OCI-LY7 (cell line): ENCODE data around the gene DCHS1. TPM values are rescaled to one million over a fixed set of nuclear protein-coding genes. Genes with fewer than 3 reads are reported as not detected.

Source experiments
- BruUV-seq: library from RNA; stranded (reverse); fragments of 400-500 nt; replicated peaks from 2 replicates; lab custom pipeline; 2021; lab: Mats Ljungman, UMichigan
- CTCF ChIA-PET: fragments of 300-600 bp; sonication (Branson Sonifier 250); formaldehyde crosslinking; loops from one replicate; lab custom pipeline; 2022; ENCODE audit warnings: antibody characterized with exemption; ENCODE audit not compliant: unreplicated experiment; lab: Charles Lee
- POLR2A ChIA-PET: fragments of 300-600 bp; sonication (Branson Sonifier 250); formaldehyde crosslinking; loops from one replicate; lab custom pipeline; 2022; ENCODE audit warnings: antibody characterized with exemption; lab: Charles Lee
- DNase-seq: peaks from one replicate; pipeline ENCODE4 v3.0.0-alpha.2; 2015; ENCODE audit warnings: low spot score
- H2AFZ ChIP-seq: fragments of 200-600 bp; sonication (generic), shearing (Covaris generic); 2 replicates; pipeline ENCODE4 v1.6.1; 2014; ENCODE audit warnings: mild to moderate bottlenecking, antibody characterized with exemption, low read length, moderate library complexity
- H3K27ac ChIP-seq: fragments of 200-600 bp; sonication (generic); 2 replicates; pipeline ENCODE4 v1.5.1; 2014; ENCODE audit warnings: mixed run types, low read depth, mild to moderate bottlenecking, moderate library complexity, low read length, inconsistent platforms; ENCODE audit not compliant: poor library complexity, severe bottlenecking
- H3K36me3 ChIP-seq: fragments of 200-600 bp; sonication (generic); 2 replicates; pipeline ENCODE4 v1.6.1; 2014; ENCODE audit warnings: mild to moderate bottlenecking, antibody characterized with exemption, low read length, moderate library complexity, mixed read lengths; ENCODE audit not compliant: insufficient read depth
- H3K4me1 ChIP-seq: fragments of 200-600 bp; sonication (generic); 2 replicates; pipeline ENCODE4 v1.5.1; 2014; ENCODE audit warnings: mild to moderate bottlenecking, low read length; ENCODE audit not compliant: insufficient read depth, poor library complexity, severe bottlenecking
- H3K4me2 ChIP-seq: fragments of 200-600 bp; sonication (generic); 2 replicates; pipeline ENCODE4 v1.6.1; 2014; ENCODE audit warnings: mild to moderate bottlenecking, low read length
- H3K4me3 ChIP-seq: fragments of 200-600 bp; sonication (generic); 2 replicates; pipeline ENCODE4 v1.5.1; 2014; ENCODE audit warnings: mild to moderate bottlenecking, low read depth, low read length; ENCODE audit not compliant: poor library complexity, severe bottlenecking
- H3K79me2 ChIP-seq: fragments of 200-600 bp; sonication (generic); 2 replicates; pipeline ENCODE4 v1.6.1; 2016; ENCODE audit warnings: low read depth, mild to moderate bottlenecking, low read length, moderate library complexity, mixed read lengths; ENCODE audit not compliant: insufficient read depth
- H3K9me2 ChIP-seq: fragments of 200-600 bp; sonication (generic); 2 replicates; pipeline ENCODE4 v1.6.1; 2016; ENCODE audit warnings: mild to moderate bottlenecking, low read length, mixed read lengths; ENCODE audit not compliant: insufficient read depth
- H3K9me3 ChIP-seq: fragments of 200-600 bp; sonication (generic); 2 replicates; pipeline ENCODE4 v1.6.1; 2014; ENCODE audit warnings: mild to moderate bottlenecking, mixed run types, low read length, mixed read lengths
- H4K20me1 ChIP-seq: fragments of 200-600 bp; sonication (generic); 2 replicates; pipeline ENCODE4 v1.6.1; 2014; ENCODE audit warnings: mild to moderate bottlenecking, antibody characterized with exemption, low read length, moderate library complexity, mixed read lengths; ENCODE audit not compliant: insufficient read depth
- EZH2phosphoT487 ChIP-seq: fragments of 200-600 bp; sonication (generic); IDR thresholded peaks from 2 replicates; pipeline ENCODE4 v1.6.1; 2018; ENCODE audit warnings: low read depth, borderline replicate concordance, mild to moderate bottlenecking, mixed run types, antibody characterized with exemption, low read length, moderate library complexity, mixed read lengths
- intact Hi-C: fragments of 100-400 bp; cut with micrococcal nuclease; formaldehyde crosslinking; loops from one replicate; pipeline ENCODE4 v1.10.0; 2022; ENCODE audit not compliant: unreplicated experiment
- total RNA-seq, 2 experiments: library from RNA; depleted of rRNA in 1 of 2; stranded (reverse); fragments of >200 nt in 1 of 2; shearing (Covaris generic) in 1 of 2; gene quantifications; 2 replicates each; pipeline ENCODE4 v1.2.3, GENCODE V29; 2014 to 2022
- TF ChIP-seq, protein P1 (sequence below): fragments of 200-600 bp; sonication (generic); conservative IDR thresholded peaks from 2 replicates; pipeline ENCODE4 v1.5.1; 2014; ENCODE audit warnings: mild to moderate bottlenecking, antibody characterized with exemption, low read length, moderate library complexity, mixed read lengths

The DCHS1 gene
- total RNA-seq, 2 experiments from 2014 or later, result 0.67 to 1.1 TPM

DNA sequence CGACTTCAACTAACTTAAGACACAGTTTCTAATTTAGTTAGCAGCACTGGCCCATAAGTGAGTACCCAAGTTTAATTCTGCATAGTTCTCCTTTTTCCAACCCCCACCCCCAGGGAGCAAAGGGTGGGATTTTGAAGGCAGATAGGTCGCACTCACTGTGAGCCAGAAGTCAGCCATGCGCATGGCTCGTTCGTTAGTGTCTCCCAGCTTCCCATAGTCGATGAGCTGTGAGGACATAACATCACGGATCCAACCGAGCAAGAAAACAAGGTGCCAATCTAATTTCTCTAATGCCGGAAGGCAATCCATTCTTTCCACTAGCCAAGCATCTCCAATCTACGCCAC lies 27.0 kb upstream of the DCHS1 start:
- TSS peak; percentile 75 for BruUV-seq
- peaks cover 18% of the 10 kb centered on the region for H4K20me1 ChIP-seq
- H3K36me3 ChIP-seq, result peaks cover 34% of the 10 kb centered on the region
- H3K4me3 ChIP-seq, result peak overlapping the region; percentile 85
- ChIA-PET POLR2A (interaction anchor here (0.7 to 3.1 kb wide), 12 partner anchors 10 to 328 kb away, joined by 3 to 22 read pairs (median 5); partner anchors contain the start of genes ARFIP2, ILK, TAF10 and TIMM10B), CTCF (interaction anchor here (1.0 to 1.9 kb wide), 4 partner anchors 64 to 245 kb away, joined by 4 to 7 read pairs (median 6); partner anchors contain the start of gene TAF10)
- H3K79me2 ChIP-seq, result peaks cover 30% of the 10 kb centered on the region
- intact Hi-C loops, result loop anchor here (2.0 to 10.0 kb wide), 3 partner anchors 244 to 448 kb away; partner anchors contain the start of genes CNGA4, FHIP1B and ZNF215
- peak overlapping the region; percentile 57 for H3K27ac ChIP-seq
- H3K9me3 ChIP-seq, result no peaks in the 10 kb centered on the region
- H2AFZ ChIP-seq, result peak overlapping the region; percentile 39; the same call in 1 of the 2 replicates
- DNase-seq, result peak; percentile 37
- TF ChIP-seq EZH2phosphoT487, result no peak
- TF ChIP-seq, protein P1, sequence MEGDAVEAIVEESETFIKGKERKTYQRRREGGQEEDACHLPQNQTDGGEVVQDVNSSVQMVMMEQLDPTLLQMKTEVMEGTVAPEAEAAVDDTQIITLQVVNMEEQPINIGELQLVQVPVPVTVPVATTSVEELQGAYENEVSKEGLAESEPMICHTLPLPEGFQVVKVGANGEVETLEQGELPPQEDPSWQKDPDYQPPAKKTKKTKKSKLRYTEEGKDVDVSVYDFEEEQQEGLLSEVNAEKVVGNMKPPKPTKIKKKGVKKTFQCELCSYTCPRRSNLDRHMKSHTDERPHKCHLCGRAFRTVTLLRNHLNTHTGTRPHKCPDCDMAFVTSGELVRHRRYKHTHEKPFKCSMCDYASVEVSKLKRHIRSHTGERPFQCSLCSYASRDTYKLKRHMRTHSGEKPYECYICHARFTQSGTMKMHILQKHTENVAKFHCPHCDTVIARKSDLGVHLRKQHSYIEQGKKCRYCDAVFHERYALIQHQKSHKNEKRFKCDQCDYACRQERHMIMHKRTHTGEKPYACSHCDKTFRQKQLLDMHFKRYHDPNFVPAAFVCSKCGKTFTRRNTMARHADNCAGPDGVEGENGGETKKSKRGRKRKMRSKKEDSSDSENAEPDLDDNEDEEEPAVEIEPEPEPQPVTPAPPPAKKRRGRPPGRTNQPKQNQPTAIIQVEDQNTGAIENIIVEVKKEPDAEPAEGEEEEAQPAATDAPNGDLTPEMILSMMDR, result no peak
- H3K4me1 ChIP-seq, result peaks cover 15% of the 10 kb centered on the region
- H3K4me2 ChIP-seq, result peak overlapping the region; percentile 93
- no peaks in the 10 kb centered on the region for H3K9me2 ChIP-seq

DNA sequence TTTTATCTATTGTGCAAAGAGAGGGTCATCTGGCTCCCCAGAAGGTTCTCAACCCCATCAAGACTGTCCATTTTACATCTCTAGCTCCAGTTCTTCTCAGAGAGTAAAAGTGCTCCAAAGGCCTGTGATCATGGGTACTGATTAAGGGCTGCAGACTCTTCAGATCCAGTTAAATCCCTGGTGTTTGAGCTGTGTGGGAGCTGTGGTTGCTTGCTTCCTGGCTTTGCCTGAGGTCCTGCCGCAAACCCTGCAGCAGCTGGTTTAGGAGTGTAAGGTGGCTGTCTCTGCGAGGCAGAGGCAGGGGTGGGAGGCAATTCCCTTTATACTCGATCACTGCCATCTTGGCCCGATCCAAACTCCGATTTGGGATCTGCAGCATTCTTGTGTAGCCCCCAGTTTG lies 26.3 kb upstream of the DCHS1 start:
- H4K20me1 ChIP-seq, result peaks cover 18% of the 10 kb centered on the region
- CTCF ChIA-PET, result interaction anchor here (1.9 kb wide), 1 partner anchor 70 kb away, joined by 6 read pairs; the partner anchor contains the start of gene TAF10
- H3K79me2 ChIP-seq, result peaks cover 30% of the 10 kb centered on the region
- H3K27ac ChIP-seq, result no peak overlapping the region
- H3K4me1 ChIP-seq, result peaks cover 15% of the 10 kb centered on the region
- peak overlapping the region; percentile 85 for H3K4me3 ChIP-seq
- H3K9me3 ChIP-seq, result no peaks in the 10 kb centered on the region
- H3K9me2 ChIP-seq, result no peaks in the 10 kb centered on the region
- H3K36me3 ChIP-seq, result peaks cover 34% of the 10 kb centered on the region
- peak; percentile 24 for DNase-seq
- TF ChIP-seq, protein P1, result no peak
- TF ChIP-seq EZH2phosphoT487, result no peak
- H3K4me2 ChIP-seq, result peak overlapping the region; percentile 93
- no TSS peak for BruUV-seq
- POLR2A ChIA-PET, result interaction anchor here (1.3 to 3.1 kb wide), 4 partner anchors 9 to 77 kb away, joined by 7 to 22 read pairs (median 14); partner anchors contain the start of genes ILK and TAF10
- intact Hi-C loops, result loop anchor here (2.0 to 10.0 kb wide), 3 partner anchors 245 to 447 kb away; partner anchors contain the start of genes CNGA4, FHIP1B and ZNF215
- no peak overlapping the region for H2AFZ ChIP-seq

DNA sequence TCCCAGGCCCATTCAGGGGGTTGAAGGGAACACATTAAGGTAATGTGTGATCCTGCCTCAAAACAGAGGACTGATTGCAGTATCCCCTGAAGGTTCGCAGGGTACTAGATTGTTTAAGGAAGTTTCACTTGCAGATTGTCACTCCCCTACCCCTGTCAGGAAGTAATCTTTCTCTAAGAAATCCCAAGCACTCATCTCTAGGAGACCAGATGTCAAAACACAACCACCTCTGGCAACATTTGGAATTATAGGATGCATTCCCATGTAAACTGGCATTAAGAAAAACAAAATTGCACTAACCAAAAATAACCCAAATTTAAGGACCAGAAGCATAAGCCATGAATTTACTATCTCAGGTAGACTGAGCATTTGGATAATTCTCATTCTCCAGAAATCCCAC lies 25.9 kb upstream of the DCHS1 start:
- no TSS peak for BruUV-seq
- Histone ChIP-seq H3K9me3 (no peaks in the 10 kb centered on the region), H2AFZ (no peak overlapping the region), H3K4me3 (peak overlapping the region; percentile 85), H3K36me3 (peaks cover 34% of the 10 kb centered on the region), H3K27ac (no peak overlapping the region), H3K4me2 (peak overlapping the region; percentile 93), H4K20me1 (peaks cover 18% of the 10 kb centered on the region), H3K9me2 (no peaks in the 10 kb centered on the region), H3K79me2 (peaks cover 30% of the 10 kb centered on the region), H3K4me1 (peaks cover 15% of the 10 kb centered on the region)
- DNase-seq, result no peak
- intact Hi-C loops, result loop anchor here (10.0 kb wide), 1 partner anchor 447 kb away; the partner anchor contains the start of genes CNGA4 and FHIP1B
- POLR2A ChIA-PET, result interaction anchor here (1.3 to 3.1 kb wide), 7 partner anchors 9 to 69 kb away, joined by 4 to 22 read pairs (median 7); partner anchors contain the start of gene TAF10
- no peak for TF ChIP-seq EZH2phosphoT487
- TF ChIP-seq, protein P1, result no peak
- CTCF ChIA-PET, result no interaction called here
